ENCODE results near the gene KIF26B.
A peak's percentile ranks its signal among the peaks of the same experiment; 100 is the strongest.

KIF26B gene

GRCh38 chr1:245477941-245478340 is 323.2 kb downstream of the KIF26B start:
- DNase-seq = no peak

- DNase-seq = no peak
These were observed 325.8 kb downstream of the KIF26B start for GRCh38 chr1:245480393-245481120.

- no peak for DNase-seq
These were observed 326.5 kb downstream of the KIF26B start for GRCh38 chr1:245481261-245481660.

GRCh38 chr1:245483247-245483646 is 328.5 kb downstream of the KIF26B start:
- no peak for DNase-seq

- DNase-seq = no peak
These were observed 329.4 kb downstream of the KIF26B start for GRCh38 chr1:245484176-245484575.

- DNase-seq = no peak
These were observed 331.2 kb downstream of the KIF26B start for GRCh38 chr1:245485996-245486395.

GRCh38 chr1:245486775-245487470 is 332.1 kb downstream of the KIF26B start:
- no peak for DNase-seq

GRCh38 chr1:245488346-245489129 is 333.8 kb downstream of the KIF26B start:
- DNase-seq = no peak

GRCh38 chr1:245489838-245490237 is 335.1 kb downstream of the KIF26B start:
- no peak for DNase-seq

GRCh38 chr1:245493029-245493428 is 338.2 kb downstream of the KIF26B start:
- DNase-seq = no peak

- DNase-seq = no peak
These were observed 340.9 kb downstream of the KIF26B start for GRCh38 chr1:245495681-245496080.

- no peak for DNase-seq
These were observed 345.8 kb downstream of the KIF26B start for GRCh38 chr1:245500546-245500945.

GRCh38 chr1:245501633-245502032 is 346.8 kb downstream of the KIF26B start:
- no peak for DNase-seq

GRCh38 chr1:245503548-245503947 is 348.8 kb downstream of the KIF26B start:
- DNase-seq = no peak

- no peak for DNase-seq
These were observed 355.4 kb downstream of the KIF26B start for GRCh38 chr1:245510144-245510543.

- no peak for DNase-seq
These were observed 357.6 kb downstream of the KIF26B start for GRCh38 chr1:245512181-245512888.

GRCh38 chr1:245512980-245513578 is 358.3 kb downstream of the KIF26B start:
- DNase-seq = no peak

GRCh38 chr1:245516284-245516759 is 361.5 kb downstream of the KIF26B start:
- peak; percentile 34 for DNase-seq

- DNase-seq = no peak
These were observed 365.8 kb downstream of the KIF26B start for GRCh38 chr1:245520611-245521010.

- no peak for DNase-seq
These were observed 371.4 kb downstream of the KIF26B start for GRCh38 chr1:245526141-245526540.

GRCh38 chr1:245528258-245528635 is 373.5 kb downstream of the KIF26B start:
- DNase-seq = no peak

GRCh38 chr1:245530937-245531336 is 376.2 kb downstream of the KIF26B start:
- DNase-seq = no peak

Measured in retina (tissue), 1 donor.